Activated naive CD4-positive, alpha-beta T cell treated with anti-CD3 and anti-CD28 coated beads, Interleukin-2, amount 10 ng/mL, durations not matched to agents 7 days and 5 days (primary cell): ENCODE data around the gene NOG.

Experiments
- CTCF ChIA-PET: fragments of 350-600 bp; sonication (Branson Sonifier 250); formaldehyde crosslinking; loops from one replicate; lab custom pipeline; 2021; ENCODE audit warnings: antibody characterized with exemption; lab: Charles Lee
- DNase-seq: peaks from one replicate; pipeline ENCODE4 v3.0.0-alpha.2; 2020
- H3K27ac Mint-ChIP-seq: one replicate; pipeline ENCODE4 v1.8.0; 2021; ENCODE audit warnings: mild to moderate bottlenecking, moderate library complexity, mixed read lengths
- H3K27me3 Mint-ChIP-seq: one replicate; pipeline ENCODE4 v1.8.0; 2021; ENCODE audit warnings: mild to moderate bottlenecking, mixed read lengths
- H3K36me3 Mint-ChIP-seq: one replicate; pipeline ENCODE4 v1.8.0; 2021; ENCODE audit warnings: mixed read lengths
- H3K4me1 Mint-ChIP-seq: one replicate; pipeline ENCODE4 v1.8.0; 2021; ENCODE audit warnings: mixed read lengths
- H3K4me3 Mint-ChIP-seq: one replicate; pipeline ENCODE4 v1.8.0; 2021; ENCODE audit warnings: mild to moderate bottlenecking, moderate library complexity, mixed read lengths
- H3K9me3 Mint-ChIP-seq: one replicate; pipeline ENCODE4 v1.8.0; 2021; ENCODE audit warnings: mixed read lengths

NOG gene

GRCh38 chr17:56592487-56593085 lies 913 bp upstream of the NOG start:
- Mint-ChIP-seq H3K4me3 (peak overlapping the region; percentile 69), H3K36me3 (peaks cover 3% of the 10 kb centered on the region), H3K27me3 (peaks cover 87% of the 10 kb centered on the region), H3K9me3 (no peaks in the 10 kb centered on the region), H3K4me1 (peaks cover 32% of the 10 kb centered on the region), H3K27ac (no peak overlapping the region)
- CTCF ChIA-PET = interaction anchor here (0.7 to 6.9 kb wide), 10 partner anchors 16 to 194 kb away, joined by 3 to 93 read pairs (median 10); no protein-coding TSS in a partner anchor
- DNase-seq = peak; percentile 69

DNA sequence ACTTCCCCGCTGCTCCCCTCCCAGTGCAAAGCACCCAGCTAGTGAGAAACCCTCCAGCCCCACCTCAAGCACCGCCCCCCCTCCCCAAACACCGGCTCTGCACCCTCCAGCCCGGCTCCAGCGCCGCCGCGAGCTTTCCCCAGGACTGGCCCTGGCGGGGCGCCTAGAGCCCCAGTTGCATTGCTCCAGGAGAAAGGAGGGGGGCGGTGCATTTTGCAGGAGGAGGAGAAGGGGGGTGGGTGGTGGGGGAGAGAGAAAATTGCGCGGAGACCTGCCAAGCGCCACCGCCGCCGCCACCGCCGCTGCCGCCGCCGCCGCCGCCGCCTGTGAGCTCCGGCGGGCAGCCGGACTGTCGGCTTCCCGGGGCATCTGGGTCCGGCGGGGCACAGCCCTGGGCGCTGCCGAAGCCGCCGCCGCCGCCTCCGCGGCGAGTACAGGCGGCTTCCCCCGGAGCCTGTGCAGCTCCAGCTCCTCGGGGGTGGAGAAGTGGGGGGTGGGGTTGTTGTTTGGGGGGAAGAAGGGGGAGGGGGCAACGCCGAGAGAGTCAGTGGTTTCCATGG lies 333 bp upstream of the NOG start:
- peaks cover 37% of the 10 kb centered on the region for H3K4me1 Mint-ChIP-seq
- peaks cover 92% of the 10 kb centered on the region for H3K27me3 Mint-ChIP-seq
- peaks cover 3% of the 10 kb centered on the region for H3K36me3 Mint-ChIP-seq
- CTCF ChIA-PET = interaction anchor here (1.2 to 6.9 kb wide), 8 partner anchors 16 to 193 kb away, joined by 3 to 93 read pairs (median 13); no protein-coding TSS in a partner anchor
- H3K9me3 Mint-ChIP-seq = no peaks in the 10 kb centered on the region
- peak overlapping the region; percentile 69 for H3K4me3 Mint-ChIP-seq
- peak overlapping the region; percentile 28 for H3K27ac Mint-ChIP-seq
- peak; percentile 57 for DNase-seq

DNA sequence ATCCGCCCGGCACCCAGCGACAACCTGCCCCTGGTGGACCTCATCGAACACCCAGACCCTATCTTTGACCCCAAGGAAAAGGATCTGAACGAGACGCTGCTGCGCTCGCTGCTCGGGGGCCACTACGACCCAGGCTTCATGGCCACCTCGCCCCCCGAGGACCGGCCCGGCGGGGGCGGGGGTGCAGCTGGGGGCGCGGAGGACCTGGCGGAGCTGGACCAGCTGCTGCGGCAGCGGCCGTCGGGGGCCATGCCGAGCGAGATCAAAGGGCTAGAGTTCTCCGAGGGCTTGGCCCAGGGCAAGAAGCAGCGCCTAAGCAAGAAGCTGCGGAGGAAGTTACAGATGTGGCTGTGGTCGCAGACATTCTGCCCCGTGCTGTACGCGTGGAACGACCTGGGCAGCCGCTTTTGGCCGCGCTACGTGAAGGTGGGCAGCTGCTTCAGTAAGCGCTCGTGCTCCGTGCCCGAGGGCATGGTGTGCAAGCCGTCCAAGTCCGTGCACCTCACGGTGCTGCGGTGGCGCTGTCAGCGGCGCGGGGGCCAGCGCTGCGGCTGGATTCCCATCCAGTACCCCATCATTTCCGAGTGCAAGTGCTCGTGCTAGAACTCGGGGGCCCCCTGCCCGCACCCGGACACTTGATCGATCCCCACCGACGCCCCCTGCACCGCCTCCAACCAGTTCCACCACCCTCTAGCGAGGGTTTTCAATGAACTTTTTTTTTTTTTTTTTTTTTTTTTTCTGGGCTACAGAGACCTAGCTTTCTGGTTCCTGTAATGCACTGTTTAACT lies 1.0 kb downstream of the NOG start:
- DNase-seq = peak; percentile 63
- CTCF ChIA-PET = interaction anchor here (1.1 to 6.9 kb wide), 7 partner anchors 50 to 186 kb away, joined by 3 to 93 read pairs (median 14); no protein-coding TSS in a partner anchor
- Mint-ChIP-seq H3K4me3 (peak overlapping the region; percentile 66), H3K27me3 (peaks cover 88% of the 10 kb centered on the region), H3K9me3 (no peaks in the 10 kb centered on the region), H3K36me3 (peaks cover 5% of the 10 kb centered on the region), H3K4me1 (peaks cover 51% of the 10 kb centered on the region), H3K27ac (peak overlapping the region; percentile 70)

DNA sequence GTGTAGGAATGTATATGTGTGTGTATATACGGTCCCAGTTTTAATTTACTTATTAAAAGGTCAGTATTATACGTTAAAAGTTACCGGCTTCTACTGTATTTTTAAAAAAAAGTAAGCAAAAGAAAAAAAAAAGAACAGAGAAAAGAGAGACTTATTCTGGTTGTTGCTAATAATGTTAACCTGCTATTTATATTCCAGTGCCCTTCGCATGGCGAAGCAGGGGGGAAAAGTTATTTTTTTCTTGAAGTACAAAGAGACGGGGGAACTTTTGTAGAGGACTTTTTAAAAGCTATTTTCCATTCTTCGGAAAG lies 1.6 kb downstream of the NOG start:
- Mint-ChIP-seq H3K9me3 (no peaks in the 10 kb centered on the region), H3K4me3 (peak overlapping the region; percentile 66), H3K4me1 (peaks cover 55% of the 10 kb centered on the region), H3K27me3 (peaks cover 82% of the 10 kb centered on the region), H3K36me3 (peaks cover 5% of the 10 kb centered on the region), H3K27ac (peak overlapping the region; percentile 70)
- CTCF ChIA-PET = interaction anchor here (0.6 to 6.9 kb wide), 7 partner anchors 50 to 813 kb away, joined by 3 to 93 read pairs (median 14); no protein-coding TSS in a partner anchor
- DNase-seq = no peak

DNA sequence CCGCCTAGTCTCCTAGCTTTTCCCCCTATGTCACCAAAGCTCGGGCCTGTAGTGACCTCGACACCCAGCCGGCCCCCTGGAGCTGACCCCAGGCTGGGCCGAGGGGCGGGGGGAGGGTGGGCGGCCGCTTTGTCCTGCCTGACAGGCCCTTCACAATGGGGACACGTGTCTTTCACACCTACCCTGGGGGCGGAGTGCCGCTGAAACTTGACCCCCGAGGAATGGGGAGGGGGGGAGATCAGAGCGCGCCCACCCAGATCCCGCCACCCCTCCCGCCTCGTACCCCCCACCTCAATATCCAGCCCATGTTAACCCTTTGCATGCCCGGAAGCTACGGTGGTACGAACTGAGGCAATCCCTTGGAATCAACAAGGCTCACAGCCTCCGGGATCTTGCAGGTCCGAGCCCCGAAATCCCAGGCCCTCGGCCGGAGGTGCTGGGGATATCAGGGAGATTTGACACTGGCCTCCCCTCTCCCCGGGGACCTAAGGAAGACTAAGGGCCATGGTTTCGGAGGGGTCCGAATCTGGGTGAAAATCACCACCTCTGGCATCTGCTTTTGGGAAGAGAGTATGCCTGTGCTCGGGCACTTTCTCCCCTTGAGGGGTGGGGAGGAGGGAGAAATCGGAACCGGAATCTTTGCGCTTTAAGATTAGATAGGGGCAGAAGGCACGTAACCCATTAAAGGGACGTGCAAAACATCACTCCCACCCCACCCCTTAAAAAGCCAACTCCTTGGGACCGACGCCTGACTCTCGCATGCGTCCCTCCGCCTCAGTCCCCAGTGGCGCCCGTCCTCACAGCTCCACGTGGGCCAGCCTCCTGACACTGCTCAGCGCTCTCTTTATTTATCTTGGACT lies 2.6 kb downstream of the NOG start:
- Mint-ChIP-seq H3K4me1 (peaks cover 64% of the 10 kb centered on the region), H3K36me3 (peaks cover 5% of the 10 kb centered on the region), H3K4me3 (peak overlapping the region; percentile 60), H3K9me3 (no peaks in the 10 kb centered on the region), H3K27me3 (peaks cover 73% of the 10 kb centered on the region), H3K27ac (no peak overlapping the region)
- CTCF ChIA-PET = interaction anchor here (1.6 to 2.9 kb wide), 3 partner anchors 49 to 184 kb away, joined by 4 to 15 read pairs (median 14); no protein-coding TSS in a partner anchor
- peak; percentile 45 for DNase-seq

DNA sequence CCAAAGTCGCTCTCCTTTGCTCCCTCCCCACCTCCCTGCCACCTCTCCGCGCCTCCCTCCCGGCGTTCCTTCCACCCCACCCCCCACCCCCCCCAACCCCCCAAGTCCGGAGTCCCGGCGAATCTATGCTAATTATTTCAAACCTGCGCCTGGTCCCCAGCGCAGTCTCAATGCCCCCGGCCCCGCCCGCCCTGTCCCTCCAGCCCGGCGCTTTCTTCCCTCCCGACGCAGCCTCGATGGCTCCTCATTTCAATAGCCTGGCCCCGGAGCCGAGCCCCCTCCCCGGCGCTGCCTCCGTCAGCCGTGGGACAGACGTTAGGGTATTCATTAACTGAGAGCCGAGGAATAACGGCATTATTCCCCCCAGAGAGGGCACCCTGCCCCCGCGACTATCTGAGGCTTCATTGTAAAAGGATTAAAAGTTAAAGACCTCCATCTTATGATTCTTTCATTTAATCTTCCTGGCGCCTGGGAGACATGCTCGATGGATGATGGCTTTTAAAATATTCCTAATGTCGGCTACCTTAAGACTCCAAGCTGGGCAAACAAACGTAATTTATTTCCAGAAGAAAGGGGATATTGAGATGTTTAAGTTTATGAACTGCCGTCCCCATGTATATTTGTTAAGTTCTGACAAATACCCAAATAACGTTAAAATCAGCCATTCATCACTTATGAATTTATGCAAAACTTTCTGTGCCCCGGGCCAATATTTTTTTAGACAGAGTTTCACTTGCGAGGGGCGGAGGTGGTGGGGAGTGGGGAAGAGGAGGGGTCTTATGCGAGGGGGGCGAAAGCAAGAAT lies 3.4 kb downstream of the NOG start:
- Mint-ChIP-seq H3K27me3 (peaks cover 65% of the 10 kb centered on the region), H3K27ac (no peak overlapping the region), H3K9me3 (no peaks in the 10 kb centered on the region), H3K4me1 (peaks cover 72% of the 10 kb centered on the region), H3K36me3 (peaks cover 5% of the 10 kb centered on the region), H3K4me3 (peak overlapping the region; percentile 62)
- peak; percentile 32 for DNase-seq
- CTCF ChIA-PET = interaction anchor here (0.7 to 3.3 kb wide), 2 partner anchors 89 to 119 kb away, joined by 3 to 24 read pairs; no protein-coding TSS in a partner anchor

- Mint-ChIP-seq H3K4me3 (peak overlapping the region; percentile 62), H3K9me3 (no peaks in the 10 kb centered on the region), H3K27me3 (peaks cover 58% of the 10 kb centered on the region), H3K27ac (no peak overlapping the region), H3K4me1 (peaks cover 74% of the 10 kb centered on the region), H3K36me3 (peaks cover 5% of the 10 kb centered on the region)
- peak; percentile 31 for DNase-seq
- CTCF ChIA-PET = interaction anchor here (0.7 to 3.3 kb wide), 2 partner anchors 89 to 118 kb away, joined by 3 to 24 read pairs; no protein-coding TSS in a partner anchor
Observed at GRCh38 chr17:56597495-56597990, 4.0 kb downstream of the NOG start.

GRCh38 chr17:56598466-56598865 lies 5.0 kb downstream of the NOG start:
- CTCF ChIA-PET = interaction anchor here (0.9 to 3.3 kb wide), 4 partner anchors 55 to 187 kb away, joined by 3 to 24 read pairs (median 6); no protein-coding TSS in a partner anchor
- H3K36me3 Mint-ChIP-seq = peaks cover 5% of the 10 kb centered on the region
- H3K27me3 Mint-ChIP-seq = peaks cover 50% of the 10 kb centered on the region
- H3K9me3 Mint-ChIP-seq = no peaks in the 10 kb centered on the region
- H3K4me1 Mint-ChIP-seq = peaks cover 80% of the 10 kb centered on the region
- H3K27ac Mint-ChIP-seq = peak overlapping the region; percentile 83
- DNase-seq = no peak
- H3K4me3 Mint-ChIP-seq = no peak overlapping the region

DNA sequence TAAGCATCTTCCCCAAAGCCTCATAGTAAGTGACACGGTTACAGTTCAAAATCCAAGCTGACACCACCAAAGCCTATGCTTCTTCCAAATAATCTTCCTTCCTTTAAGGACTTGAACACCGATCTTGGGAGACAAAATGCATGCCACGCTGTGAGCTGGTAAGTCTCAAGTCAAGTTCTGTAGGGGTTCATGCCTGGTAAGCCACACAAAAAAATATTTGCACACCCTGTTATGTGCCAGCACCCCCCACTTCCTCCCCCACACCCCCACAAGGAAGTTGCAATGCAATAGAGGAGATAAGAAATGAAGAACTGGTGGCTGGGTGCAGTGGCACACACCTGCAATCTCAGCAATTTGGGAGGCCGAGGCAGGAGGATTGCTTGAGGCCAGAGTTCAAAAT lies 5.6 kb downstream of the NOG start:
- no peaks in the 10 kb centered on the region for H3K9me3 Mint-ChIP-seq
- peaks cover 86% of the 10 kb centered on the region for H3K4me1 Mint-ChIP-seq
- peak overlapping the region; percentile 12 for H3K4me3 Mint-ChIP-seq
- H3K27me3 Mint-ChIP-seq = peaks cover 43% of the 10 kb centered on the region
- peak; percentile 35 for DNase-seq
- H3K36me3 Mint-ChIP-seq = peaks cover 5% of the 10 kb centered on the region
- CTCF ChIA-PET = interaction anchor here (0.6 to 3.3 kb wide), 6 partner anchors 54 to 186 kb away, joined by 3 to 24 read pairs (median 4); no protein-coding TSS in a partner anchor
- peak overlapping the region; percentile 83 for H3K27ac Mint-ChIP-seq

GRCh38 chr17:56599566-56599965 lies 6.1 kb downstream of the NOG start:
- Mint-ChIP-seq H3K27ac (peak overlapping the region; percentile 83), H3K4me1 (peaks cover 88% of the 10 kb centered on the region), H3K9me3 (no peaks in the 10 kb centered on the region), H3K4me3 (no peak overlapping the region), H3K36me3 (peaks cover 5% of the 10 kb centered on the region), H3K27me3 (peaks cover 39% of the 10 kb centered on the region)
- CTCF ChIA-PET = interaction anchor here (0.6 to 3.3 kb wide), 6 partner anchors 54 to 186 kb away, joined by 3 to 24 read pairs (median 4); no protein-coding TSS in a partner anchor
- DNase-seq = peak; percentile 28

DNA sequence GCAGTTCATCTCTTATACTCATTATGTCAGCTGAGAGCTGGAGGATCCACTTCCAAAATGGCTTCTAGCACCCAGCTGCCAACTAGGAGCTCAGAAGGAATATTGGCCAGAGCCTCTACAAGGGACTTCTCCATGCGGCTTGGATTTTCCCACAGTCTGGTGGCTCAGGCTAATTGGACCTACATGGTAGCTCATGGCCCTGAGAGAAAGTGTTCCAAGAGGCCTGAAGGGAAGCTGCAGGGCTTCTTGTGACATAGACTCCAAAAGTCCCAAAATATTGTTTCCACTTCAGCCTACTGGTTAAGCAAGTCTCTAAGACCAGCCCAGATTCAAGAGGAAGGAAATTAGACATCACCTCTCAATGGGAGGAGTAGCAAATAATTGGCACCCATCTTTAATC lies 6.8 kb downstream of the NOG start:
- no peaks in the 10 kb centered on the region for H3K9me3 Mint-ChIP-seq
- H3K4me1 Mint-ChIP-seq = peaks cover 84% of the 10 kb centered on the region
- H3K27ac Mint-ChIP-seq = no peak overlapping the region
- H3K4me3 Mint-ChIP-seq = no peak overlapping the region
- peaks cover 33% of the 10 kb centered on the region for H3K27me3 Mint-ChIP-seq
- peaks cover 5% of the 10 kb centered on the region for H3K36me3 Mint-ChIP-seq
- CTCF ChIA-PET = interaction anchor here (1.3 to 3.3 kb wide), 3 partner anchors 82 to 180 kb away, joined by 4 to 24 read pairs (median 10); no protein-coding TSS in a partner anchor
- no peak for DNase-seq

- H3K27ac Mint-ChIP-seq = peak overlapping the region; percentile 44
- CTCF ChIA-PET = interaction anchor here (1.3 to 3.3 kb wide), 3 partner anchors 28 to 115 kb away, joined by 4 to 12 read pairs (median 11); no protein-coding TSS in a partner anchor
Observed at GRCh38 chr17:56601591-56601990, 8.1 kb downstream of the NOG start.

More at GRCh38 chr17:56601591-56601990, 8.1 kb downstream of the NOG start:
- Mint-ChIP-seq H3K4me1 (peaks cover 73% of the 10 kb centered on the region), H3K36me3 (peaks cover 2% of the 10 kb centered on the region), H3K27me3 (peaks cover 22% of the 10 kb centered on the region), H3K4me3 (no peak overlapping the region), H3K9me3 (no peaks in the 10 kb centered on the region)
- no peak for DNase-seq
